Measurements from ENCODE around the gene MRPL24.
"Not testable (repeated sequence)": the region's sequence is repeated elsewhere in the genome, so short reads cannot be mapped to it uniquely, and the experiment has no call there.

Gene MRPL24

GRCh38 chr1:156740741-156741480, at the start of gene MRPL24:
Gene MRPL24 (minus strand): TSS chr1:156741088. CDS start chr1:156738704, 2,384 bp downstream.
- peak; percentile 100 for DNase-seq

GRCh38 chr1:156789621-156790318, 48.9 kb upstream of the MRPL24 start:
- DNase-seq: no peak

GRCh38 chr1:156788136-156788535, 47.2 kb upstream of the MRPL24 start:
- no peak for DNase-seq

DNA sequence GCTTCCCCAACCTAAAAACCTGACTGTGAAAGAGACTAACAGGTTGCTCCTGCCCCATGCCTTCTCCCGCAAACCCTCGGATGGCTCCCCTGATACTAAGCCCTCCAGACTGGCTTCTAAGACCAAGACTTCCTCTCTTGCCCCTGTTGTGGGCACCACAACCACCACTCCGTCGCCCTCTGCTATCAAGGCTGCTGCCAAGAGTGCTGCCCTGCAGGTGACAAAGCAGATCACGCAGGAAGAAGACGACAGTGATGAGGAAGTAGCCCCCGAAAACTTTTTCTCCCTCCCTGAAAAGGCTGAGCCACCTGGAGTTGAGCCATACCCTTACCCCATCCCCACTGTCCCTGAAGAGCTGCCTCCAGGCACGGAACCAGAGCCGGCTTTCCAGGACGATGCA, 45.8 kb upstream of the MRPL24 start:
- no peak for DNase-seq

DNA sequence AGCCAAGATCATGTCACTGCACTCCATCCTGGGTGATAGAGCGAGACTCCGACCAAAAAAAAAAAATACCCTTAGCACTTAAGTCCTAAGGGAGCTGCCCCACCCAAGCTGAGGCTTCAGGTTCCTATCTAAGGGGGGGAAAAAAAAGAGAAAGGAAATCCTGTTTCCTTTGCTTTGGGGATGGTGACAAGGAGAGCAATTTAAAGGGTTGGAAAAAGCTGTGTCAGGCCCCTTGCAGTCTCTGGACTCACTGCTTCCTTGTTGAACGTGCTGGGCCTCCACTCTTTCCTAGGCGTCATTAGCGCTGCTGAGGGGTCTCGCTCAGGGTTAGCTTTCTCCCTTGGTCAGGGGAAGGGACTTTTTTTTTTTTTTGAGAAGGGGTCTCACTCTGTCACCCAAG, 44.6 kb upstream of the MRPL24 start:
- DNase-seq: no peak

DNA sequence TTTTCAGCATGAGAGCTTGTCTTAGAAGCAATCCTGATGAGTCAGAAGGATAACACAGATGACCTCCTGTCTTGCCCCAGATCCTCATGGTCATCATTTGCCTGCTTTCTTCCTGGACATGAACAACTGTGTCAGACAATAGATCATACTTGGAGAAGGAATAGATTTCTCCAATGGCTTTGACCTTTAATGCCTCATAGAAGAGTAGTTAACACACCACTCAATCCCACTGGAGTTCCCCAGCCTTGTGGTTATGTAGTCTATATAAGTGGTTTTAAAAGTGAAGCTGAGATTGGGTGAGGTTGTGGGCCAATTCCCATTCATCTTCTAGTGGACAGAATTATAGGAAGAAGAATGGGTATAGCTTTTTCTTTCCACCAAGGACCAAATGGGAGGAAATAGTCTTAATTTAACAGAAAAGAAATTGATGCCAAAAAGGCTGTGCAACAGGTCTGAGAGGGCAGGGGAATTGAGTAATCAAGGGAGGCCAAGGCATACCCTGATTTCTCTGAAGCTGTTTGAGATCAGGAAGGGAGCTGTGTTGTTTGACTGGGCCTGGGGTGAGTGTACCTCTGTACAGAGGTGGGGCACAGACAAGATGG, 40.8 kb upstream of the MRPL24 start:
- no peak for DNase-seq

- no peak for DNase-seq
Measured at GRCh38 chr1:156777573-156777972, 36.7 kb upstream of the MRPL24 start.

DNA sequence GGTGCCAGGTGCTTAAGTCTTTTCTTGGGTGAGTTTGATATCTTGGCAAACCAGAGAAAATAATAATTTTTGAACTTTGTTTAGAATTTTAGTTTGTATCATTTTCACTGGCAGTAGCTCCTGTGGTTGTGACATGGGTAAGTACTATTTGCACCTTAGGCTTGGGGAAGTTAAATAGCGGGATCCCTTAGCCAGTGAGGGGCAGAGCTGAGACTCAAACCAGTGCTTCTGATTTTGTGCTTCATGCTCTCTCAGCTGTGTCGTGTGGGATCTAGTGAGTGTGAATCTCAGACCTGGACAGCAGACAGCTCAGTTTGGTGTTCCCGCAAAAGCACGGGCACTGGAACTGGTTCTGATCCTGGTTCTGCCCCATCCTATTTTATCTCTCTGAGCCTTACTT, 36.1 kb upstream of the MRPL24 start:
- no peak for DNase-seq

DNA sequence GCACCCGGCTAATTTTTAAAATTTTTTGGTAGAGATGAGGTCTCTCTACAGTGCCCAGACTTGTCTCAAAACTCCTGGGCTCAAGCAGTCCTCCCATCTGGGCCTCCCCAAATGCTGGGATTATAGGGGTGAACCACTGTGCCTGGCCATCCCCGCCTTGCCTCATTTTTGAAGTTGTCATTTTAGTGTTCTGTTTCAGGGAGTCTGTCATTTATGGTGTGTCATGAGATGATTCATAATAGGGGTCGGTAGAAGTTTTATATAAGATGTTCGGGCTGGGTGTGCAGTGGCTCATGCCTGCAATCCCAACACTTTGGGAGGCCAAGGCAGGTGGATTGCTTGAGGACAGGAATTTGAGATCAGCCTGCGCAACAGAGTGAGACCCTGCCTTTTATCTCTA, 34.9 kb upstream of the MRPL24 start:
- DNase-seq: no peak

GRCh38 chr1:156773607-156774006, 32.7 kb upstream of the MRPL24 start:
- DNase-seq: no peak

GRCh38 chr1:156772728-156773497, 32.0 kb upstream of the MRPL24 start:
- DNase-seq: no peak

- no peak for DNase-seq
Measured at GRCh38 chr1:156772222-156772621, 31.3 kb upstream of the MRPL24 start.

DNA sequence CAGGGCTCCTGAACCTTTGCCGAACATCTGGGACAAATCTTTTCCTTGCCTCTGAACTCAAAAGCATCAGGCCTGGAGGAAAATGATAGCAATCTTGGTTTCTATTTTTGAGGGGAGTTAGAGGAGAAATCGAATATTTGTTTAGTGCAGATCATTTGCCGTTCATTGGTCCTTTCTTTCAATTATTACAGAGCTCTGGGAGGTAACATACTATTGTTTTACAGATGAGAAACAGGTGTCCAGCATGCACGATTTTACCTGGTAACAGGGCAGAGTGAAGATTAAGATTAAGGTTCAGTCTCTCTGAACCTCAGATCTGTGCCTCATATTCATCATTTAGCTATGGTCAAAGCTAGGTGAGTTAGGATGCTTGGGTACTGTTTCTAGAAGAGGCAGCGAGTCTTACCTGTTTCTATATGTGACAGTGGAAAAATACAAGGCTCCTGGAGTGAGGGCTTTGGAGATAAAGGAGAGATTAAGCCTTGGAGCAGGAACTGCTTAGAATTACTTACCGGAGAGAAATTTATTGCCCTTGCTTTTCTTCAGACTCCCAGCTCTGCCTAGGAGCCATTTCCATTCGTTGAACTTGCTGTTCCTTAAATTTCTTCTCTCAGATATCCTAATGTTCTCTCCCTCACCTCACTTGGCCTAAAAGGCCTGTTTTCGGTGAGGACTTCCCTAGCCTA, 27.9 kb upstream of the MRPL24 start:
- DNase-seq: no peak

GRCh38 chr1:156767879-156768604, 27.2 kb upstream of the MRPL24 start:
- DNase-seq: no peak

- DNase-seq: peak; percentile 100
Measured at GRCh38 chr1:156767101-156767878, 26.4 kb upstream of the MRPL24 start, which contains the start of gene PRCC. Gene PRCC (plus strand): TSS chr1:156767535. CDS start chr1:156767772, 237 bp downstream.

- no peak for DNase-seq
Measured at GRCh38 chr1:156766298-156767100, 25.6 kb upstream of the MRPL24 start.

GRCh38 chr1:156765666-156766065, 24.8 kb upstream of the MRPL24 start:
- peak; percentile 91 for DNase-seq

GRCh38 chr1:156765136-156765535, 24.2 kb upstream of the MRPL24 start:
- DNase-seq: not testable (repeated sequence)

- no peak for DNase-seq
Measured at GRCh38 chr1:156760796-156761104, 19.9 kb upstream of the MRPL24 start.

GRCh38 chr1:156760092-156760795, 19.4 kb upstream of the MRPL24 start:
- DNase-seq: no peak
